Adrenal gland (tissue), 12 donors: ENCODE measurements around the gene DXO. TPM values are rescaled to one million over a fixed set of nuclear protein-coding genes. Genes with fewer than 3 reads are reported as not detected.
"Not testable (repeated sequence)": the region's sequence is repeated elsewhere in the genome, so short reads cannot be mapped to it uniquely, and the experiment has no call there.

ENCODE experiments used
- DNase-seq, 7 donors: peaks; one replicate each; pipeline ENCODE4 v3.0.0-alpha.2; 2019 to 2020
- H3K27ac ChIP-seq, 5 donors: fragments of 200-600 bp; sonication (generic) in 4 of 5; 1 replicate in 3 of 5; 2 replicates in 2 of 5; pipeline versions ENCODE4 v1.5.1 to v1.8.0; 2016 to 2020; ENCODE audit warnings: mild to moderate bottlenecking in 1 of 5
- H3K27me3 ChIP-seq: fragments of 200-600 bp; 2 replicates; pipeline ENCODE4 v1.8.0; 2021
- H3K36me3 ChIP-seq, 2 donors: fragments of 200-600 bp; replicated peaks in 1 of 2; 1 replicate in 1 of 2; 2 replicates in 1 of 2; pipeline versions ENCODE4 v1.5.1 to v1.8.0; 2018 to 2022
- H3K4me1 ChIP-seq, 2 donors: fragments of 200-600 bp; replicated peaks in 1 of 2; 1 replicate in 1 of 2; 2 replicates in 1 of 2; pipeline versions ENCODE4 v1.5.1 to v1.8.0; 2018 to 2021
- H3K4me3 ChIP-seq, 4 donors: fragments of 200-600 bp; sonication (generic) in 3 of 4; one replicate each; pipeline ENCODE4 v1.5.1; 2016 to 2018
- H3K9me3 ChIP-seq, 3 donors: fragments of 200-600 bp; sonication (generic) in 1 of 3; replicated peaks in 1 of 3; 1 replicate in 2 of 3; 2 replicates in 1 of 3; pipeline versions ENCODE4 v1.5.1 to v1.8.0; 2016 to 2021
- POLR2A ChIP-seq, 2 donors: fragments of 450-650 bp; IDR thresholded peaks; one replicate each; pipeline ENCODE4 v1.6.1; 2017; ENCODE audit warnings: antibody characterized with exemption in 2 of 2, mild to moderate bottlenecking in 2 of 2, moderate library complexity in 1 of 2
- whole genome bisulfite sequencing, 4 donors: extraction: QIAGEN DNeasy Blood & Tissue Kit in 2 of 4; methylation state at CpG; one replicate each; pipeline versions ENCODE4 v1.1.5 to v1.1.7; 2013 to 2017; 5-methylcytosine and 5-hydroxymethylcytosine counted together
- intact Hi-C, 2 donors: fragments of 100-400 bp; cut with DNase I; formaldehyde crosslinking; loops; one replicate each; pipeline versions ENCODE4 v1.14.1 to v1.15.0; 2022 to 2023
- polyA plus RNA-seq, 3 donors: library from polyadenylated mRNA; stranded (reverse); fragments of 200-250 nt in 2 of 3; fragments of 350-450 nt in 1 of 3; fragmentation: Illumina TruSeq in 1 of 3; extraction: RNeasy Lipid Tissue Mini Kit (QIAGEN cat#74804) in 1 of 3; gene quantifications; one replicate each; pipeline ENCODE4 v1.2.3, GENCODE V29; 2013 to 2014
- total RNA-seq, 9 donors: library from RNA; depleted of rRNA in 4 of 9; stranded (reverse); fragments of >200 nt in 4 of 9; fragments of 120-200 nt in 1 of 9; fragmentation: NEBNext Ultra II Directional in 1 of 9; extraction: Animal tissue kit (Norgen Biotek cat#: 25700) in 1 of 9; gene quantifications; one replicate each; pipeline versions ENCODE4 v1.1.0 to v1.2.4, GENCODE V29; 2013 to 2023
- TF ChIP-seq, protein P1 (sequence below), 6 experiments: fragments of 450-650 bp in 4 of 6; fragments of 200-600 bp in 2 of 6; sonication (generic) in 1 of 6; IDR thresholded peaks; 1 replicate in 5 of 6; 2 replicates in 1 of 6; pipeline versions ENCODE4 v1.5.1 to v1.8.0; 2016 to 2021; ENCODE audit warnings: antibody characterized with exemption in 6 of 6, mild to moderate bottlenecking in 2 of 6, moderate library complexity in 1 of 6
- donor health status: healthy with polysubstance abuse.
- donor health status: Bipolar disorder and iron deficiency.
- donor health status: DM: yes; HTN: yes; CAD: no.
- donor health status: DM: no; HTN: no; CAD: no.
- donor health status: DM: no; HTN: no; CAD: no.
- donor health status: DM: yes; HTN: yes; CAD: no.

Gene DXO
- total and polyA plus RNA-seq, 12 donors: 19.9 to 102 (median 45.0) TPM

GRCh38 chr6:31996385-31996784 lies 24.4 kb upstream of the DXO start:
- DNase-seq: peak in 2 of 7 donors; percentile 14 to 22
- intact Hi-C loops, H3K9me3 ChIP-seq, H3K36me3 ChIP-seq, H3K27me3 ChIP-seq, H3K4me1 ChIP-seq, H3K27ac ChIP-seq, H3K4me3 ChIP-seq: not testable (repeated sequence)
- whole genome bisulfite sequencing, 4 donors: 88 to 100% (median 94%) methylated on average over 1 to 6 of the region's 6 CpGs; no CpG with 5 or more reads in 1 of the 4 donors

DNA sequence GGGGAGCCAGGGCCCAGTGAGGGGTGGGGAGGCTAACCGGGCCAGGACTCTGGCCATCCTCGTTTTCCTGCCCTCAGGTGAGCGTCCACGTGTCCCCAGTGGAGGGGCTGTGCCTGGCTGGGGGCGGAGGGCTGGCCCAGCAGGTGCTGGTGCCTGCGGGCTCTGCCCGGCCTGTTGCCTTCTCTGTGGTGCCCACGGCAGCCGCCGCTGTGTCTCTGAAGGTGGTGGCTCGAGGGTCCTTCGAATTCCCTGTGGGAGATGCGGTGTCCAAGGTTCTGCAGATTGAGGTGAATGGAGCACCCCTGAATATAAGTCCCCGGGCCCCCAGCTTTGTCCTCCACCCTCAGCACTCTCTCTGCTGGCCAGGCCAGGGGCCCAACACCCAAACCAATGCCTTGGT lies 22.5 kb upstream of the DXO start:
- H3K4me1 ChIP-seq, H3K9me3 ChIP-seq, H3K36me3 ChIP-seq, H3K27me3 ChIP-seq, intact Hi-C loops, H3K4me3 ChIP-seq, H3K27ac ChIP-seq: not testable (repeated sequence)
- DNase-seq: peak in 1 of 7 donors; percentile 13
- WGBS, 4 donors: 96 to 99% methylated on average over 7 to 9 of the region's 14 CpGs; no CpG with 5 or more reads in 2 of the 4 donors

DNA sequence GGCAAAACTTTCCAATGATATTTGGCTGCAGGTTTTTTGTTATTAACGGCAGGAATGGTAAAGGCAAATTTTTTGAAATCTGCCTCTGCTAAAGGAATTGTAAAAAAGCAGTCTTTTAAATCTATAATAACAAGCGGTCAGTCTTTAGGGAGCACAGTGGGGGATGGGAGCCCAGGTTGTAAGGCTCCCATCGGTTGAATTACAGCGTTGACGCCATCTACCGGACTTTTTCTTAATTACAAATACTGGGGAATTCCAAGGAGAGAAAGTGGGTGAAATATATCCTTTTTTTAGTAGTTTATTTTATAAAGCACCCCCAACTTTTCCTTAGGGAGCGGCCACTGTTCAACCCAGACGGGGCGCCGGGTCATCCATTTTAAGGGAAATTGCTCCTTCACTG lies 17.4 kb upstream of the DXO start:
- H3K9me3 ChIP-seq, H3K27me3 ChIP-seq, H3K36me3 ChIP-seq, H3K4me1 ChIP-seq, H3K4me3 ChIP-seq, DNase-seq, intact Hi-C loops, H3K27ac ChIP-seq: not testable (repeated sequence)
- no CpG with 5 or more reads among the region's 10 CpGs for WGBS, 4 donors

DNA sequence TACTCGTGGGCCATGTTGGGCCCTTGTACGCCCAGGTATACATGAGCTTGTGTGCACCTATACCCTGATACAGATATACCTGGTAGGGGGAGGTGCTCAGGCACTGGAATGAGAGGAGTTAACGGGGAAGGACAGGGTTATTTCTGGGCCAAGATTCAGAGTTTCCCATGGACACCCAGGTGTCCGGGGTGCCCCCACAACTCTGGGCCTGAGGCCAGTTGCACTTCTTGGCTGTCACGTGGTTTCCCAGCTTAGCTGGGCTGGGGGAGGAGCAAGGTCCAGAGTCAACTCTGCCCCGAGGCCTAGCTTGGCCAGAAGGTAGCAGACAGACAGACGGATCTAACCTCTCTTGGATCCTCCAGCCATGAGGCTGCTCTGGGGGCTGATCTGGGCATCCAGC lies 9.8 kb upstream of the DXO start, which contains the start of gene C4A:
Gene C4A (plus strand): TSS at position 314 of the 400 bp plus-strand sequence. CDS start 51 bp downstream, at position 365.
- H3K27ac ChIP-seq, H3K4me1 ChIP-seq, DNase-seq, H3K9me3 ChIP-seq, H3K4me3 ChIP-seq, intact Hi-C loops, H3K27me3 ChIP-seq: not testable (repeated sequence)
- peaks cover 0 to 10% of the 10 kb centered on the region in 2 donors for H3K36me3 ChIP-seq
- no CpG with 5 or more reads among the region's 7 CpGs for WGBS, 4 donors

DNA sequence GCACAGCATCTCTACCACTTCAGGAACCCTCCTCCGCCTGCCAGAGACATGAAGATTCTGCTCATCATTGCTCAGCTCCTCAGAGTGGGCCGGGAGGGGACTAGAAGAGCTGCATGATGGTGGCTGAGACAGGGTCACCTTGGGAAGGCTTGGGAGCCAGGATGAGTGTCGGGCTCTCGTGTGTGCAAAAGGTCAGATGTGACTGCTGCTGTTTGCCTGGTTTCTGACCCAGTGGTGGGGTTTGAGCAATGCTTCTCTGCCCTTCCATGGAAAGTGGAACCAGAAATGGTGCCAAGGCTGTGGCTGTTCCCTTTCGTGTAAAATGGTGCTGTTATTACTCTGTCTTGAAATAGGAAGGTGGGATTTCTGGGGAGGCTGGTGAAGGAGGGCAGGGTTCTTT lies 9.1 kb upstream of the DXO start:
- DNase-seq, H3K4me3 ChIP-seq, H3K27me3 ChIP-seq, H3K9me3 ChIP-seq, intact Hi-C loops, H3K27ac ChIP-seq, H3K4me1 ChIP-seq: not testable (repeated sequence)
- no CpG with 5 or more reads among the region's 5 CpGs for WGBS, 4 donors
- H3K36me3 ChIP-seq: peaks cover 0 to 10% of the 10 kb centered on the region in 2 donors

DNA sequence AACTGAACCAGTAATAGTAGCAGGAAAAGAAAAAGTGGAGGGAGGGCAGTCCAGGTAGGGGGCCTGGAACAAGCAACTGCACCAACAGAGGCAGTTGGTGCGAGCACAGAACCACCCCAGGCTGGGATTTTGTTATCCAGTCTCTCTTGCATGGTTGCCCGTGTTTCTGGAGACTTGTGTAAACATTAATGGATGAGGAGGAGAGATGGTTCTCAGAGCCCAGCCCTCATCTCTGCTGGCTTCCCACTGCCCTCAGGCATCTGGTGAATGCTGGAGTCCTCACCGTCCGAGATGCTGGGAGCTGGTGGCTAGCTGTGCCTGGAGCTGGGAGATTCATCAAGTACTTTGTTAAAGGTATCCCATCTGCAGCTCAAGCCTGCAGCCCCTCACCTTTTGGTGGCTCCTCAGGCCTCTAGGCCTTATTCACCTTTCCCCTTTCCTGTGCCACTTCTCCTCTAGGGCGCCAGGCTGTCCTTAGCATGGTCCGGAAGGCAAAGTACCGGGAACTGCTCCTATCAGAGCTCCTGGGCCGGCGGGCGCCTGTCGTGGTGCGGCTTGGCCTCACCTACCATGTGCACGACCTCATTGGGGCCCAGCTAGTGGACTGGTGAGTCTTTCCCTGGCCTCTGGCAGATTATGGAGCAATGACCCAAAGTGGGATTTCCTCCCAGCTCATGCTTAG lies 8.4 kb upstream of the DXO start:
- intact Hi-C loops, H3K27me3 ChIP-seq, H3K4me3 ChIP-seq, H3K4me1 ChIP-seq, DNase-seq, H3K9me3 ChIP-seq: not testable (repeated sequence)
- Histone ChIP-seq H3K27ac (peak overlapping the region in 2 of 5 donors; percentile 15 to 69), H3K36me3 (peaks cover 0 to 10% of the 10 kb centered on the region in 2 donors)
- 88 to 97% (median 95%) methylated on average over 4 to 13 of the region's 13 CpGs for WGBS, 4 donors

DNA sequence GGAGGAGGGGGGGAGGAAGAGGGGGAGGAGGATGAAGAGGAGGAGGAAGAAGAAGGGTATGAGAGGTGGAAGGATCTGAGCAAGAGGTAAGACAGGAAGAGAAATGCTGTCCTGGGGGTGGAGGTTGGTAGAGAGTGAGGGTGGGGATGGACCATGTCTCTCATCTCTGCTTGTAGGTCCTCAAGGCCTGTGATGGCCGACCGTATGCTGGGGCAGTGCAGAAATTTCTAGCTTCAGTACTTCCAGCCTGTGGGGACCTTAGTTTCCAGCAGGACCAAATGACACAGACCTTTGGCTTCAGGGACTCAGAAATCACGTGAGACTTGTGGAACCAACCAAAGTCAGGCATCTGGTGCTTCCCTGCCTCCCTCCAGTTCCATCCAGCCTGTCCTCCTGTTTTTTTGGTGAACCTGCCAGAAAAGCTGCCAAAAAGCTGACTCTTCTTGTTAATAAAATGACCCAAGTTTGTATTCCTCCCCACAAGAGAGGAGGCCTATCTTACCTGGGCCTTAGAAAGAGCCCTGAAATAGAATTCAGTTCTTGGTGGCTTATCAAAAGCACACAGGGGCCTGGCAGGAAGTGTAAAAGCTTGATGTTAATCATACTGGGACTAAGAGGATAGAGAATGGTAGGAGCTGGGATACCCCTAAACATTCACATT lies 7.4 kb upstream of the DXO start:
- 84 to 93% (median 89%) methylated on average over 3 of the region's 3 CpGs for WGBS, 4 donors
- peaks cover 0 to 10% of the 10 kb centered on the region in 2 donors for H3K36me3 ChIP-seq
- no peaks in the 10 kb centered on the region for H3K27me3 ChIP-seq
- peak in 2 of 7 donors; percentile 10 to 70 for DNase-seq
- H3K9me3 ChIP-seq: no peaks in the 10 kb centered on the region
- H3K4me1 ChIP-seq: peaks cover 0 to 5% of the 10 kb centered on the region in 2 donors
- no peak for TF ChIP-seq POLR2A (IDR thresholded peaks at IDR 0.05)
- TF ChIP-seq, protein P1, sequence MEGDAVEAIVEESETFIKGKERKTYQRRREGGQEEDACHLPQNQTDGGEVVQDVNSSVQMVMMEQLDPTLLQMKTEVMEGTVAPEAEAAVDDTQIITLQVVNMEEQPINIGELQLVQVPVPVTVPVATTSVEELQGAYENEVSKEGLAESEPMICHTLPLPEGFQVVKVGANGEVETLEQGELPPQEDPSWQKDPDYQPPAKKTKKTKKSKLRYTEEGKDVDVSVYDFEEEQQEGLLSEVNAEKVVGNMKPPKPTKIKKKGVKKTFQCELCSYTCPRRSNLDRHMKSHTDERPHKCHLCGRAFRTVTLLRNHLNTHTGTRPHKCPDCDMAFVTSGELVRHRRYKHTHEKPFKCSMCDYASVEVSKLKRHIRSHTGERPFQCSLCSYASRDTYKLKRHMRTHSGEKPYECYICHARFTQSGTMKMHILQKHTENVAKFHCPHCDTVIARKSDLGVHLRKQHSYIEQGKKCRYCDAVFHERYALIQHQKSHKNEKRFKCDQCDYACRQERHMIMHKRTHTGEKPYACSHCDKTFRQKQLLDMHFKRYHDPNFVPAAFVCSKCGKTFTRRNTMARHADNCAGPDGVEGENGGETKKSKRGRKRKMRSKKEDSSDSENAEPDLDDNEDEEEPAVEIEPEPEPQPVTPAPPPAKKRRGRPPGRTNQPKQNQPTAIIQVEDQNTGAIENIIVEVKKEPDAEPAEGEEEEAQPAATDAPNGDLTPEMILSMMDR (IDR thresholded peaks at IDR 0.05): no peak
- intact Hi-C loops: no loop called here
- H3K27ac ChIP-seq: peak overlapping the region in 2 of 5 donors; percentile 15 to 69
- H3K4me3 ChIP-seq: no peak overlapping the region
